Lower leg skin (tissue), 3 donors: ENCODE measurements around the gene HES3.

Experiments used
- POLR2A ChIP-seq, 2 donors: fragments of 450-650 bp; IDR thresholded peaks; one replicate each; pipeline ENCODE4 v1.6.1; 2016 to 2017; ENCODE audit warnings: antibody characterized with exemption in 2 of 2, mild to moderate bottlenecking in 1 of 2, moderate library complexity in 1 of 2
- TF ChIP-seq, protein P1 (sequence below), 3 donors: fragments of 450-650 bp; IDR thresholded peaks; one replicate each; pipeline ENCODE4 v1.5.1; 2016; ENCODE audit warnings: antibody characterized with exemption in 3 of 3, mild to moderate bottlenecking in 3 of 3, moderate library complexity in 2 of 3

DNA sequence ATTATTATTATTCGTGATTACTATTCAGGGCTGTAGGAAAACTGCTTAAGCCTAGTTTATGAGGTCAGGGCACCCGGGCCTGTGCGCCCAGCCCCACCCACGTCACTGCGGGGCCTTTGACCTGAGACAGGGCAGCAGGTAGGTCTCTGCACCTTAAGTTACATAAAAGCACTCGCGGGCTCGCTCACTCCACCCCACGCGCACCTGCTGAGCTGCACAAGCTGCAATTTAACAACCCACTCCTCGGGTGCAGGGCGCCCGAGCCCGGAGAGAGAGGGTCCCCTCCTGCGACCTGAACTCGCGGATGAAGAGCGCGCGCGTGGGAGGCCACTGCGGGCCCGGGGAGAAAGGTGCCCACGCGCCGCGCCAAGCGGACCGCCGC lies 8.7 kb upstream of the HES3 start:
- TF ChIP-seq POLR2A (IDR thresholded peaks at IDR 0.05), result no peak
- TF ChIP-seq, protein P1, sequence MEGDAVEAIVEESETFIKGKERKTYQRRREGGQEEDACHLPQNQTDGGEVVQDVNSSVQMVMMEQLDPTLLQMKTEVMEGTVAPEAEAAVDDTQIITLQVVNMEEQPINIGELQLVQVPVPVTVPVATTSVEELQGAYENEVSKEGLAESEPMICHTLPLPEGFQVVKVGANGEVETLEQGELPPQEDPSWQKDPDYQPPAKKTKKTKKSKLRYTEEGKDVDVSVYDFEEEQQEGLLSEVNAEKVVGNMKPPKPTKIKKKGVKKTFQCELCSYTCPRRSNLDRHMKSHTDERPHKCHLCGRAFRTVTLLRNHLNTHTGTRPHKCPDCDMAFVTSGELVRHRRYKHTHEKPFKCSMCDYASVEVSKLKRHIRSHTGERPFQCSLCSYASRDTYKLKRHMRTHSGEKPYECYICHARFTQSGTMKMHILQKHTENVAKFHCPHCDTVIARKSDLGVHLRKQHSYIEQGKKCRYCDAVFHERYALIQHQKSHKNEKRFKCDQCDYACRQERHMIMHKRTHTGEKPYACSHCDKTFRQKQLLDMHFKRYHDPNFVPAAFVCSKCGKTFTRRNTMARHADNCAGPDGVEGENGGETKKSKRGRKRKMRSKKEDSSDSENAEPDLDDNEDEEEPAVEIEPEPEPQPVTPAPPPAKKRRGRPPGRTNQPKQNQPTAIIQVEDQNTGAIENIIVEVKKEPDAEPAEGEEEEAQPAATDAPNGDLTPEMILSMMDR (IDR thresholded peaks at IDR 0.05), result no peak
